Right lobe of liver (tissue), 4 donors: ENCODE data around the gene KRTAP10-10.

Experiments used
- POLR2A ChIP-seq: fragments of 450-650 bp; IDR thresholded peaks from one replicate; pipeline ENCODE4 v1.6.1; 2017; ENCODE audit warnings: antibody characterized with exemption, mild to moderate bottlenecking
- TF ChIP-seq, protein P1 (sequence below), 4 donors: fragments of 200-600 bp in 3 of 4; fragments of 450-650 bp in 1 of 4; IDR thresholded peaks; one replicate each; pipeline versions ENCODE4 v1.5.1 to v1.8.0; 2016 to 2022; ENCODE audit warnings: antibody characterized with exemption in 4 of 4, mild to moderate bottlenecking in 2 of 4
- donor health status: DM: no; HTN: no; CAD: no.
- donor health status: DM: no; HTN: no; CAD: no.
- donor health status: DM: no; HTN: yes; CAD: no.

DNA sequence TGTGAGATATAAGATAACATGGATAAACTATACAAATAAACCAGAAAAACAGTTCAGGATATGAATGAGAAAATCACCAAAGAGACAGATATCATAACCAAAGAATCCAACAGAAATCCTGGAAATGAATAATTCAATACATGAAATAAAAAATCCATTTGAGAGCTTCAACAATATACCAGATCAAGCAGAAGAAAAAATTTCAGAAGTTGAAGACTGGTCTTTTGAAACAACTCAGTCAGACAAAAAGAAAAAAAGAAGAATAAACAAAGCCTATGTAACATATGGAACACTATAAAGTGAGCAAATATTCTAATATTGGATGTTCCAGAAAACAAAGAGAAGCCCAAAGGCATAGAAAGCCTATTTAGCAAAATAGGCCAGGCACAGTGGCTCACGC is 34.8 kb downstream of the KRTAP10-10 start:
- TF ChIP-seq, protein P1, sequence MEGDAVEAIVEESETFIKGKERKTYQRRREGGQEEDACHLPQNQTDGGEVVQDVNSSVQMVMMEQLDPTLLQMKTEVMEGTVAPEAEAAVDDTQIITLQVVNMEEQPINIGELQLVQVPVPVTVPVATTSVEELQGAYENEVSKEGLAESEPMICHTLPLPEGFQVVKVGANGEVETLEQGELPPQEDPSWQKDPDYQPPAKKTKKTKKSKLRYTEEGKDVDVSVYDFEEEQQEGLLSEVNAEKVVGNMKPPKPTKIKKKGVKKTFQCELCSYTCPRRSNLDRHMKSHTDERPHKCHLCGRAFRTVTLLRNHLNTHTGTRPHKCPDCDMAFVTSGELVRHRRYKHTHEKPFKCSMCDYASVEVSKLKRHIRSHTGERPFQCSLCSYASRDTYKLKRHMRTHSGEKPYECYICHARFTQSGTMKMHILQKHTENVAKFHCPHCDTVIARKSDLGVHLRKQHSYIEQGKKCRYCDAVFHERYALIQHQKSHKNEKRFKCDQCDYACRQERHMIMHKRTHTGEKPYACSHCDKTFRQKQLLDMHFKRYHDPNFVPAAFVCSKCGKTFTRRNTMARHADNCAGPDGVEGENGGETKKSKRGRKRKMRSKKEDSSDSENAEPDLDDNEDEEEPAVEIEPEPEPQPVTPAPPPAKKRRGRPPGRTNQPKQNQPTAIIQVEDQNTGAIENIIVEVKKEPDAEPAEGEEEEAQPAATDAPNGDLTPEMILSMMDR (IDR thresholded peaks at IDR 0.05) = no peak
- no peak for TF ChIP-seq POLR2A
